Muscle of arm (tissue), 12 donors: ENCODE data around the gene ABCF2. TPM values are rescaled to one million over a fixed set of nuclear protein-coding genes. Genes with fewer than 3 reads are reported as not detected.

Source experiments
- DNase-seq: peaks from one replicate; pipeline ENCODE4 v3.0.0-alpha.2; 2013
- polyA plus RNA-seq, 12 donors: library from polyadenylated mRNA; unstranded; fragments of 120-200 nt; gene quantifications; one replicate each; pipeline ENCODE4 v1.2.1, GENCODE V29; 2013; ENCODE audit not compliant: insufficient read length in 12 of 12

Gene ABCF2
- polyA plus RNA-seq, 12 donors: 9.8 to 21.5 (median 17.3) TPM; not detected in 1

- DNase-seq: no peak
These were observed 1.2 kb upstream of the ABCF2 start for GRCh38 chr7:151228024-151228866.

GRCh38 chr7:151226560-151226874 is 488 bp downstream of the ABCF2 start:
- no peak for DNase-seq

- DNase-seq: no peak
These were observed 976 bp downstream of the ABCF2 start for GRCh38 chr7:151225948-151226510.

GRCh38 chr7:151223728-151224127 is 3.3 kb downstream of the ABCF2 start:
- no peak for DNase-seq

DNA sequence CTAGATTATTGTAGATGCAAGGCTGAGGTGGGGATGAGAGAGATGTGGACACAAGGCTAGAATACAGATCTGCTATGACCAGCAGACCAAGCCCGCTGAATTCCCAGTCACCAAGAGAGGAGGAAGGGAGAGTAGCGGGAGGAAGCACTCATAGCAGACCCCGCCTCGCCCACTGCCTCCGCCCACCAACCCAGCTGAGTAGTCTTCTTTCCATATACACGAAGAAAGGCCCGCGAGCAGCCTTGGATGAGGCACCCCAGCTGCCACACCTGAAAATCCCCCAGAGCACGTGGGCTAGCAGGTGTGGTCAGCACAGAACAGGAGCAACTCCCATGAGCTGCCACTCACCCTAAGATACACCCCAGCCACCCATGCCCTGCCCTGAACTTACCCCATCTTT is 8.8 kb downstream of the ABCF2 start:
- no peak for DNase-seq

- no peak for DNase-seq
These were observed 11.6 kb downstream of the ABCF2 start for GRCh38 chr7:151215396-151215795.

- no peak for DNase-seq
These were observed 13.2 kb downstream of the ABCF2 start for GRCh38 chr7:151213826-151214225.

DNA sequence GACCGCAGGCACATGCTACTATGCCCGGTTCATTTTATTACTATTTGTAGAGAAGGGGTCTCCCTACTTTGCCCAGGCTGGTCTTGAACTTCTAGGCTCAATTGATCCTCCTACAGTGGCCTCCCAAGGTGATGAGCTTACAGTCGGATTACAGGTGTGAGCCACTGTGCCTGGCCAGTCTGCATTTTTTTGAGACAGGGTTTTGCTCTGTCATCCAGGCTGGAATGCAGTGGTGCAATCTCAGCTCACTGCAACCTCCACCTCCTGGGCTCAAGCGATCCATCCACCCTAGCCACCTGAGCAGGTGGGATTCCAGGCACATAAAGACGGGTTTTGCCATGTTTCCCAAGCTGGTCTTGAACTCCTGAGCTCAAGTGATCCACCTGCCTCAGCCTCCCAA is 14.4 kb downstream of the ABCF2 start:
- DNase-seq: no peak

DNA sequence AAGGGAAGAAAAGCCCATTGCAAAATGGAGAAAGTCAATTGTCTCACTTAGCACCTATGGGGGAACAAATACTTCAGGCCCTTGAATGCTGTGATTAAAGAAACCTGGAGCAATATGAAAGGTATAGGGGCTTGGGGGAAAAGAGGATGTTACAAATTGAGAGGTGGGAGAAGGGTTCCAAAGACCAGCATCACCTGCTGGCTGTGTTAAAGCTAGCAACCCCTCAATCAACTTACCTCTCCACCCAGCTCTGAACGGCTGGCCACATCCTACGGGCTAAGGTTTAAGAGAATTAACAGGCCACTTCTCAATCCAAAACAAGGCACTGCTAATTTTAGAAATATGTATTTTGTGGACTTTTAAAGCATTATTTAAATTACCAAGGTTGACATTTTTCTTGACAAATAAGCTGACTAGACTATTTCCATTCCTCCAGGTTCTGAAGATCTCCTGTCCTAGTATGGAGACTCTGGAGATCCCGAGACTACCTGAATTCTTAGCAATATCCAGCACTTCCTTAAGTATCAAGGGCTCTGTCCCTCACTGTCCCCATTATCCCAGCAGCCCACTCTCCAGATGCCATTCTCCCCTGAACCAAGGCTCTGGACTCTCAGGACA is 15.7 kb downstream of the ABCF2 start:
- DNase-seq: no peak

- no peak for DNase-seq
These were observed 16.7 kb downstream of the ABCF2 start, which contains the start of gene H2BK1 for GRCh38 chr7:151210087-151210854. Gene H2BK1, minus strand, starts transcription at chr7:151210488. Its CDS starts 170 bp downstream, at chr7:151210318.

DNA sequence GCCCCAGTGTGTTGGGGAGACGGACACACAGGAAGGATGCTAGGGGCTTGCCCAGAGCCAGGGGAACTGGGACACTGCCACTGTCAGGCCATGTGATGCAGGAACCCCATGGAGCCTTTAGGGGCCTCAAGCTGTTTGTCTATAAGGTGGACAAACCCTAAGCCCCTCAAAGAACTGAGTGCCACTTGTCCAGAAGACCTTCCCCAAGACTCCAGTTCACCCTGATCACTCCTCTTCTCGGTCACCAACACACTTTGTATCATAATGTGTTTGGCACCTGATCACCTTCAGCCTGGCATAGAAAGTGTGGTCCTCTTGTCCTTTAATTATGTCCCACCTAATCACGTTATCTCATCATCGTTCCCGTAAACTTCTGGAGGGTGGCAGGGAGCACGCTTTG is 17.4 kb downstream of the ABCF2 start:
- no peak for DNase-seq

DNA sequence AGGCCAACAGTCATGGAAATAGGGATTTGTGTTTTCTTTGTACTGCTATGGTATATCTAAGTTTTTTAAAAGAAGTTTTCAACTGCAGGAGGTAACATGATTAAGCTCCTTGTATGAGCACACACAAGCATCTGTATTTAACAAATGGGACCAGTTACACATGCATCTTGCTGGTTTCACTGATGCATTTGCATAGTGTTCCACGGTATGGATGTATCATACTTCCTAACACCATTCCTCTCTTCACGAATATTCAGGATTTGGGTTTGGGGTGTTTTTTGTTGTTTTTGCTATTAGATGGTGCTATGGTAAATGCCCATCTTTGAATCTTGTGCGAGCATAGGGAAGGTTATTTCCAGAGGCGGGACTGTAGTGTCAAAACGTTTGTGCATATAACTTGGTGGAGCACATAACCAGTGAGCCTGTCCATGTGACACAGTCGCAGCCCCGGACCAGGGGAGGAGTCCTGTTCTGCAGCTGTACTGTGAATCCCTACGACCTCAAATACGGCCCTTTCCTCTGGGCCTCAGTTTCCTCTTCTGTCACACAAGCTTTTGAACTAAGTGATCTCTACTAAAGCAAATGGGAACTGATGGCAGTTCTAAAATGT is 18.6 kb downstream of the ABCF2 start:
- no peak for DNase-seq

DNA sequence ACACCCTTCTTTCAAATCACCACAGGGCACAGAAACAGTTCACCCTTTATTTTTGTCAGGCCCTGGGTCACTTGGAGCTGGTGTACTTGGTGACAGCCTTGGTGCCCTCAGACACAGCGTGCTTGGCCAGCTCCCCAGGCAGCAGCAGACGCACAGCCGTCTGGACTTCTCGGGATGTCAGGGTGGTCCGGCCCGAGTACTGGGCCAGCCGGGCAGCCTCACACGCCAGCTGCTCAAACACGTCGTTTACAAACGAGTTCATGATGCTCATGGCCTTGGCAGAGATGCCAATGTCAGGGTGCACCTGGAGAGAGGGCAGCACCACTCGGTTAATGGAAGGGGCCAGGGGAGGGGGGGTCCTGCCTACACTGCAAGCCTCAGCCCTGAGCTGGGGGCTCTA is 19.2 kb downstream of the ABCF2 start:
- no peak for DNase-seq

GRCh38 chr7:151207315-151207714 is 19.7 kb downstream of the ABCF2 start:
- no peak for DNase-seq

DNA sequence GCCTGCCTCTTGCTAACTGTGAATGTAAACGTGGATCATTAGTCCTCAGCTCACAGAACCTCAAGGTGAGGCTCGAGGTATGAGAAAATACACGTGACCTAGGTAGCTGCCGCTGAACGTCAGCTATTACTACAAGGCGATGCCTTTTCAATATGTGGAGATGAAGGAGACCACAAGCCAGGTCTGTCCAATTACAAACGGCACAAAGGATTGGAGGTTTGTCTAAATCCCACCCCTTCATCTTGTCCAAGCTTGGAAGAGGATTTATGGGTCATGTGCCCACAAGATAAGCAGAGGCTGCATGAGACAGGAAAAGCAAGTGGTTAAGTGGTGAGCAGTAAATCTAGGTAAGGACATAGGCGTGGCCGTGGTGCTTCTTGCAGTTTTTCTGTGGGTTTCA is 20.1 kb downstream of the ABCF2 start:
- DNase-seq: no peak

DNA sequence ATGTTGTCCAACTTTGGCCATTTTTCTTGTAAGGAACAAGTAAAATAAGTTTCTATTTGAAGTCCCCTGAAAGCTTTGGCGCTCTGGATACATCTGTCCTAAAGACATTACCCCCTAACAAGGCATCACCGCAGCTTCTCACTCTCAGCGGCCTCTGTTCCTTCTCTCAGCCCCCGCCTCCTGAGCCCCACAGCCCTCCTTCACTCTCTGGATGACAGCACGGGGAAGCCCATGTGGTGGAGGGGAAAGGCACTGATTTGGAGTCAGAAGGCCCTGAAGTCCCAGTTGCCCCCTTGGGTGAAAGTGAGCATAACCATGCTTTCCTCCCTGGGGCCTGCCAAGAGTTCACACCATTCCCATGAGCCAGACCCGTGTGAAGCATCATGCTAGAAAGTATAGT is 21.3 kb downstream of the ABCF2 start:
- DNase-seq: no peak

DNA sequence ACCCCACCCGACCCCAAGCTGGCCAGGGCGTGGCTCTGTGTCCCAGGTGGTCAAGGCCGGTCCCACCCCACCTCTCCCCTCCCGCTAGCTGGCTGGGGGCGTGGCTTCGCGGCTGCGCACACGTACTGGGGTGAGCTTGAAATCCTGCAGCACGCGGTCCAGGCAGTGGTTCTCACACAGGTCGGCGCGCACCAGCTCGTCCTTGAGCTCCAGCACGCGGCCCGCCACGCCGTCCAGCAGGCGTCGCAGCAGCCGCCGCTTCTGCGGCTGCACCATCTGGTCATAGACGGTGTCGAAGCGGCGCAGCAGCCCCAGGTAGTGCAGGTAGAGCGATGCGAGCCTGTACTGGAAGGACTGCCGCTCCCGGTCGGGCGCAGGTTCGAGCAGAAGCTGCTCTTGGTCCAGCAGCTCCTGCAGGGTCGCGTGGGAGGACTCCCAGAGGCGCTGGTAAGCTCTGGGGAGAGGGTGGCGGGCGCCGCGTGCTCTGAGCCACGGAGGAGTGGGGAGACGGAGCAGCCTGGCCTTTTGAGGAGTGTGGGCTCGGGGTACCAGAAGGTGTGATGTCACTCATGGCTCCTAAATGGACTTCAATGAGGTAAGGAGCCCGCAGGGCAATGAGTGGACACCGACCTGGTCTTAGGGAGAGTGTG is 22.5 kb downstream of the ABCF2 start:
- DNase-seq: no peak

DNA sequence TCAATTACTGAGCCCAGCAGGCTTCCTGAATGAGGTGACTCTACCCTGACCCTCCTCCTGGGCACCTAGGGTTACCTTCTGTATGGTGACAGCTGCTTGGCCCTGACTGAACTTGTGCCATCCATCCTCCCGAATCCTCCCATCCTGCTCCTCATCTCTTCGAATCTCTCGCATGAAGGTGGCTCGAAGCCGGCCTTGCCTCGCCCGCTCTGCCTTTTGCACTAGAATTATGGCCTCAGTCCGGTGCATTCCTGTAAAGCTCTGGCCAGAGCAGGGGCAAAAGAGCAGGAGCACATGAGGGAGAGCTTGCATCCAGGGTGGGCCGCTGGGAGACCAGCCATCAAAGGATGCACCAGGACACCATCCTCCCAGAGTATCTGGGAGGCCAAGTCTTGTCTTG is 24.2 kb downstream of the ABCF2 start:
- no peak for DNase-seq

GRCh38 chr7:151201751-151202150 is 25.3 kb downstream of the ABCF2 start:
- no peak for DNase-seq

- no peak for DNase-seq
These were observed 25.7 kb downstream of the ABCF2 start for GRCh38 chr7:151201344-151201743.
